Posterior cingulate gyrus (tissue), 11 donors: ENCODE measurements around the gene RUVBL1.

Source experiments
- DNase-seq, 10 donors: peaks; one replicate each; pipeline versions ENCODE4 v3.0.0 to v3.0.0-alpha.2; 2020 to 2021; ENCODE audit warnings: mixed read lengths in 3 of 10
- intact Hi-C: fragments of 100-400 bp; cut with DNase I; formaldehyde crosslinking; loops from one replicate; pipeline ENCODE4 v1.15.1; 2023

RUVBL1 gene

GRCh38 chr3:128091586-128091985 is 32.0 kb downstream of the RUVBL1 start:
- intact Hi-C loops, result no loop called here
- DNase-seq, result no peak

GRCh38 chr3:128089135-128089534 is 34.5 kb downstream of the RUVBL1 start:
- intact Hi-C loops, result no loop called here
- no peak for DNase-seq

GRCh38 chr3:128084675-128085021 is 39.0 kb downstream of the RUVBL1 start:
- DNase-seq, result no peak
- intact Hi-C loops, result no loop called here

GRCh38 chr3:128083980-128084674 is 39.5 kb downstream of the RUVBL1 start:
- intact Hi-C loops, result no loop called here

GRCh38 chr3:128083396-128083795 is 40.2 kb downstream of the RUVBL1 start:
- no peak for DNase-seq
- intact Hi-C loops, result no loop called here

More at GRCh38 chr3:128083980-128084674, 39.5 kb downstream of the RUVBL1 start:
- no peak for DNase-seq

- DNase-seq, result no peak
- intact Hi-C loops, result no loop called here
Measured at GRCh38 chr3:128082546-128082945, 41.1 kb downstream of the RUVBL1 start.

- DNase-seq, result no peak
- intact Hi-C loops, result no loop called here
Measured at GRCh38 chr3:128081846-128082245, 41.8 kb downstream of the RUVBL1 start.

GRCh38 chr3:128081226-128081625 is 42.4 kb downstream of the RUVBL1 start:
- no peak for DNase-seq
- intact Hi-C loops, result no loop called here

- intact Hi-C loops, result no loop called here
- no peak for DNase-seq
Measured at GRCh38 chr3:128080323-128081080, 43.1 kb downstream of the RUVBL1 start.

- no peak for DNase-seq
- intact Hi-C loops, result loop anchor here (5.0 to 10.0 kb wide), 3 partner anchors 52 to 417 kb away; partner anchors contain the start of gene EEFSEC
Measured at GRCh38 chr3:128079823-128080222, 43.8 kb downstream of the RUVBL1 start.

- no peak for DNase-seq
- intact Hi-C loops, result loop anchor here (5.0 to 10.0 kb wide), 3 partner anchors 53 to 418 kb away; partner anchors contain the start of gene EEFSEC
Measured at GRCh38 chr3:128078875-128079274, 44.7 kb downstream of the RUVBL1 start.

GRCh38 chr3:128078322-128078721 is 45.3 kb downstream of the RUVBL1 start:
- DNase-seq, result no peak
- intact Hi-C loops, result loop anchor here (5.0 to 10.0 kb wide), 3 partner anchors 54 to 419 kb away; partner anchors contain the start of gene EEFSEC

GRCh38 chr3:128077665-128078064 is 45.9 kb downstream of the RUVBL1 start:
- no peak for DNase-seq
- intact Hi-C loops, result loop anchor here (5.0 to 10.0 kb wide), 3 partner anchors 55 to 420 kb away; partner anchors contain the start of gene EEFSEC

GRCh38 chr3:128077202-128077624 is 46.4 kb downstream of the RUVBL1 start:
- peak in 1 of 10 donors; percentile 16 for DNase-seq
- intact Hi-C loops, result loop anchor here (5.0 to 10.0 kb wide), 3 partner anchors 55 to 420 kb away; partner anchors contain the start of gene EEFSEC

- peak; percentile 42 to 97 (median 80) for DNase-seq
Measured at GRCh38 chr3:128076483-128077201, 47.0 kb downstream of the RUVBL1 start.

GRCh38 chr3:128075522-128076482 is 47.8 kb downstream of the RUVBL1 start:
- DNase-seq, result peak; percentile 79 to 99 (median 92)
- intact Hi-C loops, result loop anchor here (5.0 to 10.0 kb wide), 3 partner anchors 56 to 421 kb away; partner anchors contain the start of gene EEFSEC

More at GRCh38 chr3:128076483-128077201, 47.0 kb downstream of the RUVBL1 start:
- intact Hi-C loops, result loop anchor here (5.0 to 10.0 kb wide), 3 partner anchors 56 to 421 kb away; partner anchors contain the start of gene EEFSEC

- intact Hi-C loops, result loop anchor here (5.0 to 10.0 kb wide), 3 partner anchors 57 to 422 kb away; partner anchors contain the start of gene EEFSEC
- no peak for DNase-seq
Measured at GRCh38 chr3:128074851-128075521, 48.6 kb downstream of the RUVBL1 start.

- intact Hi-C loops, result loop anchor here (10.0 kb wide), 1 partner anchor 81 kb away; the partner anchor contains the start of gene EEFSEC
Measured at GRCh38 chr3:128073807-128074206, 49.8 kb downstream of the RUVBL1 start.

More at GRCh38 chr3:128073807-128074206, 49.8 kb downstream of the RUVBL1 start:
- DNase-seq, result no peak
